ENCODE results near the gene FOXE3.

DNA sequence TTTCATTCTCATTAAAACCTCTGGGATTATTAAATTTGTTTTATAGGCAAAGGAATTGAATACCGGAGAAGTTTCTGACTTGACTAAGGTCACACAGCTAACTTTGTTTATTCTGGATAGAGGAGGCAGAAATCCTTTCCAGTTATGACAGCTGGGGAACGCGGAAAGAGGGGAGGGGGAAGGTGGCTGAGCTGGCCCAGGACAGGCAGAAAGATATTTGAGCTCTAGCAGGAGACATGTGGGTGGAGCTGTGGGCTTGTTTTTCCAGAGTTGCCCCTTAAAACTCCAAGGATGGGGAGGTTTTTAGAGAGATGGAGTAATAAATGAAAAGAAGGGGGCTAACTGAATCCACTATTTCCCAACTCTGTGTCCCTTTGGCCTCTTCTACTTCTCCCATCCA, 49.5 kb downstream of the FOXE3 start:
- TF ChIP-seq, protein P1, sequence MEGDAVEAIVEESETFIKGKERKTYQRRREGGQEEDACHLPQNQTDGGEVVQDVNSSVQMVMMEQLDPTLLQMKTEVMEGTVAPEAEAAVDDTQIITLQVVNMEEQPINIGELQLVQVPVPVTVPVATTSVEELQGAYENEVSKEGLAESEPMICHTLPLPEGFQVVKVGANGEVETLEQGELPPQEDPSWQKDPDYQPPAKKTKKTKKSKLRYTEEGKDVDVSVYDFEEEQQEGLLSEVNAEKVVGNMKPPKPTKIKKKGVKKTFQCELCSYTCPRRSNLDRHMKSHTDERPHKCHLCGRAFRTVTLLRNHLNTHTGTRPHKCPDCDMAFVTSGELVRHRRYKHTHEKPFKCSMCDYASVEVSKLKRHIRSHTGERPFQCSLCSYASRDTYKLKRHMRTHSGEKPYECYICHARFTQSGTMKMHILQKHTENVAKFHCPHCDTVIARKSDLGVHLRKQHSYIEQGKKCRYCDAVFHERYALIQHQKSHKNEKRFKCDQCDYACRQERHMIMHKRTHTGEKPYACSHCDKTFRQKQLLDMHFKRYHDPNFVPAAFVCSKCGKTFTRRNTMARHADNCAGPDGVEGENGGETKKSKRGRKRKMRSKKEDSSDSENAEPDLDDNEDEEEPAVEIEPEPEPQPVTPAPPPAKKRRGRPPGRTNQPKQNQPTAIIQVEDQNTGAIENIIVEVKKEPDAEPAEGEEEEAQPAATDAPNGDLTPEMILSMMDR (IDR thresholded peaks at IDR 0.05; ENCODE audit: borderline replicate concordance, extremely low read depth, low read length, poor library complexity, severe bottlenecking) = no peak
- TF ChIP-seq EZH2 (IDR thresholded peaks at IDR 0.05; ENCODE audit: borderline replicate concordance, low read depth, low read length, severe bottlenecking) = no peak
